Left colon (tissue), 2 donors: ENCODE data around the gene EPM2A. TPM values are rescaled to one million over a fixed set of nuclear protein-coding genes. Genes with fewer than 3 reads are reported as not detected.
A peak's percentile ranks its signal among the peaks of the same experiment; 100 is the strongest.
"Not testable (repeated sequence)": the region's sequence is repeated elsewhere in the genome, so short reads cannot be mapped to it uniquely, and the experiment has no call there.

Experiments used
- ATAC-seq: fragments of 200-7000 bp; cut with Tn5 transposase; one replicate; pipeline ENCODE4 v1.9.1; 2020; ENCODE audit warnings: mild to moderate bottlenecking, moderate library complexity
- DNase-seq, 2 donors: peaks; one replicate each; pipeline ENCODE4 v3.0.0-alpha.2; 2020
- intact Hi-C, 2 donors: fragments of 100-400 bp; cut with DNase I in 1 of 2; cut with micrococcal nuclease in 1 of 2; formaldehyde crosslinking; loops; one replicate each; pipeline versions ENCODE4 v1.11.2 to v1.14.0; 2022; cut with DNase I, micrococcal nuclease
- total RNA-seq, 2 donors: library from RNA; stranded (reverse); fragmentation: NEBNext Ultra II Directional; extraction: Animal tissue kit (Norgen Biotek cat#: 25700); gene quantifications; one replicate each; pipeline ENCODE4 v1.2.1, GENCODE V29; 2021
- donor health status: DM: no; HTN: no; CAD: no.
- donor health status: DM: yes; HTN: yes; CAD: no.

Gene EPM2A
- total RNA-seq, 2 donors from 2014 or later: 4.3 to 7.6 TPM

- intact Hi-C loops: no loop called here
- no peak for DNase-seq
- ATAC-seq: no peak
These were observed 35.9 kb downstream of the EPM2A start for GRCh38 chr6:145699462-145699861.

GRCh38 chr6:145697401-145697800, 37.9 kb downstream of the EPM2A start:
- DNase-seq, intact Hi-C loops, ATAC-seq: not testable (repeated sequence)

GRCh38 chr6:145694083-145694737, 41.1 kb downstream of the EPM2A start:
- intact Hi-C loops: no loop called here
- no peak for DNase-seq
- ATAC-seq: no peak

- ATAC-seq (no peak), DNase-seq (no peak)
- intact Hi-C loops: no loop called here
These were observed 44.4 kb downstream of the EPM2A start for GRCh38 chr6:145690969-145691368.

GRCh38 chr6:145689529-145689928, 45.8 kb downstream of the EPM2A start:
- DNase-seq (no peak), ATAC-seq (no peak)
- intact Hi-C loops: no loop called here

GRCh38 chr6:145688493-145688905, 46.8 kb downstream of the EPM2A start:
- ATAC-seq (no peak), DNase-seq (no peak)
- intact Hi-C loops: no loop called here

GRCh38 chr6:145685932-145686331, 49.4 kb downstream of the EPM2A start:
- intact Hi-C loops: no loop called here
- DNase-seq (no peak), ATAC-seq (no peak)

- no peak for ATAC-seq
- DNase-seq: no peak
- intact Hi-C loops: no loop called here
These were observed 53.4 kb downstream of the EPM2A start for GRCh38 chr6:145681965-145682364.

GRCh38 chr6:145673504-145673903, 61.8 kb downstream of the EPM2A start:
- ATAC-seq (no peak), DNase-seq (no peak)
- intact Hi-C loops: no loop called here

GRCh38 chr6:145670311-145670710, 65.0 kb downstream of the EPM2A start:
- no peak for DNase-seq
- ATAC-seq: no peak
- intact Hi-C loops: no loop called here

GRCh38 chr6:145669627-145670034, 65.7 kb downstream of the EPM2A start:
- DNase-seq (no peak), ATAC-seq (no peak)
- intact Hi-C loops: no loop called here

GRCh38 chr6:145668844-145669243, 66.5 kb downstream of the EPM2A start:
- ATAC-seq: no peak
- intact Hi-C loops: no loop called here
- no peak for DNase-seq

- intact Hi-C loops: no loop called here
- ATAC-seq (no peak), DNase-seq (no peak)
These were observed 74.6 kb downstream of the EPM2A start for GRCh38 chr6:145660676-145661075.

- ATAC-seq (no peak), DNase-seq (no peak)
- intact Hi-C loops: no loop called here
These were observed 79.2 kb downstream of the EPM2A start for GRCh38 chr6:145656128-145656527.

GRCh38 chr6:145652572-145652971, 82.7 kb downstream of the EPM2A start:
- intact Hi-C loops: no loop called here
- no peak for ATAC-seq
- DNase-seq: no peak

GRCh38 chr6:145651988-145652387, 83.3 kb downstream of the EPM2A start:
- DNase-seq (no peak), ATAC-seq (no peak)
- intact Hi-C loops: no loop called here

GRCh38 chr6:145648149-145648548, 87.2 kb downstream of the EPM2A start:
- ATAC-seq: peak; percentile 93
- no peak for DNase-seq
- intact Hi-C loops: no loop called here

- no peak for DNase-seq
- intact Hi-C loops: no loop called here
- no peak for ATAC-seq
These were observed 87.7 kb downstream of the EPM2A start for GRCh38 chr6:145647602-145648001.

GRCh38 chr6:145643760-145644159, 91.6 kb downstream of the EPM2A start:
- DNase-seq: no peak
- ATAC-seq: no peak
- intact Hi-C loops: no loop called here

- peak; percentile 62 to 90 for DNase-seq
- intact Hi-C loops: loop anchor here in 1 of 2 donors (10.0 kb wide), 1 partner anchor 409 kb away; no protein-coding TSS in a partner anchor
These were observed 101.2 kb downstream of the EPM2A start for GRCh38 chr6:145633981-145634627.

GRCh38 chr6:145632971-145633370, 102.3 kb downstream of the EPM2A start:
- DNase-seq: no peak
- no peak for ATAC-seq
- intact Hi-C loops: loop anchor here in 1 of 2 donors (10.0 kb wide), 1 partner anchor 408 kb away; no protein-coding TSS in a partner anchor

More at GRCh38 chr6:145633981-145634627, 101.2 kb downstream of the EPM2A start:
- peak; percentile 89 for ATAC-seq
